Activated CD4-positive, alpha-beta T cell treated with anti-CD3 and anti-CD28 coated beads for 36 hours (primary cell): ENCODE data around the gene SPTB. TPM values are rescaled to one million over a fixed set of nuclear protein-coding genes. Genes with fewer than 3 reads are reported as not detected.
A peak's percentile ranks its signal among the peaks of the same experiment; 100 is the strongest.

Experiments
- ATAC-seq: fragments of 200-7000 bp; cut with Tn5 transposase; one replicate; pipeline ENCODE4 v1.10.0; 2021; ENCODE audit warnings: mild to moderate bottlenecking, moderate library complexity
- CTCF ChIA-PET: fragments of 350-600 bp; sonication (Branson Sonifier 250); formaldehyde crosslinking; loops from one replicate; lab custom pipeline; 2021; ENCODE audit warnings: antibody characterized with exemption; lab: Charles Lee
- POLR2A ChIA-PET: fragments of 350-600 bp; sonication (Branson Sonifier 250); formaldehyde crosslinking; loops from one replicate; lab custom pipeline; 2021; ENCODE audit warnings: antibody characterized with exemption, inconsistent platforms; lab: Charles Lee
- DNase-seq: peaks from one replicate; pipeline ENCODE4 v3.0.0-alpha.2; 2020
- H3K27ac Mint-ChIP-seq: one replicate; pipeline ENCODE4 v1.8.0; 2021; ENCODE audit warnings: mixed read lengths
- H3K27me3 Mint-ChIP-seq: one replicate; pipeline ENCODE4 v1.8.0; 2021; ENCODE audit warnings: mixed read lengths
- H3K36me3 Mint-ChIP-seq: one replicate; pipeline ENCODE4 v1.8.0; 2021; ENCODE audit warnings: low read depth, mixed read lengths
- H3K4me1 Mint-ChIP-seq: one replicate; pipeline ENCODE4 v1.8.0; 2021; ENCODE audit warnings: mixed read lengths
- H3K4me3 Mint-ChIP-seq: one replicate; pipeline ENCODE4 v1.8.0; 2021; ENCODE audit warnings: mild to moderate bottlenecking, moderate library complexity, mixed read lengths
- H3K9me3 Mint-ChIP-seq: one replicate; pipeline ENCODE4 v1.8.0; 2021; ENCODE audit warnings: low read depth, mixed read lengths
- intact Hi-C, 2 experiments: fragments of 100-400 bp; cut with DNase I in 1 of 2; cut with micrococcal nuclease in 1 of 2; formaldehyde crosslinking; loops; one replicate each; pipeline versions ENCODE4 v1.14.2 to v1.15.1; 2022 to 2024; cut with DNase I, micrococcal nuclease
- total RNA-seq, 2 experiments: library from RNA; stranded (reverse); gene quantifications; one replicate each; pipeline ENCODE4 v1.2.3, GENCODE V29; 2021

The SPTB gene
- total RNA-seq, 2 experiments from 2014 or later: 0.32 to 0.60 TPM

GRCh38 chr14:64707661-64708060, 172.0 kb downstream of the SPTB start:
- Mint-ChIP-seq H3K9me3 (peaks cover 2% of the 10 kb centered on the region), H3K4me3 (no peak overlapping the region), H3K27me3 (peaks cover 32% of the 10 kb centered on the region), H3K4me1 (peaks cover 41% of the 10 kb centered on the region), H3K27ac (peak overlapping the region; percentile 26), H3K36me3 (no peaks in the 10 kb centered on the region)
- intact Hi-C loops: no loop called here
- POLR2A ChIA-PET: no interaction called here
- peak; percentile 37 for ATAC-seq
- DNase-seq: peak; percentile 27
- CTCF ChIA-PET: no interaction called here

- H3K27me3 Mint-ChIP-seq: peaks cover 35% of the 10 kb centered on the region
- no peak overlapping the region for H3K4me3 Mint-ChIP-seq
- H3K36me3 Mint-ChIP-seq: no peaks in the 10 kb centered on the region
- intact Hi-C loops: no loop called here
- peaks cover 43% of the 10 kb centered on the region for H3K4me1 Mint-ChIP-seq
- H3K9me3 Mint-ChIP-seq: no peaks in the 10 kb centered on the region
- CTCF ChIA-PET: interaction anchor here (0.9 kb wide), 1 partner anchor 46 kb away, joined by 4 read pairs; no protein-coding TSS in a partner anchor
- no peak overlapping the region for H3K27ac Mint-ChIP-seq
- POLR2A ChIA-PET: no interaction called here
- no peak for DNase-seq
- no peak for ATAC-seq
These were observed 173.0 kb downstream of the SPTB start for GRCh38 chr14:64706593-64707193.

DNA sequence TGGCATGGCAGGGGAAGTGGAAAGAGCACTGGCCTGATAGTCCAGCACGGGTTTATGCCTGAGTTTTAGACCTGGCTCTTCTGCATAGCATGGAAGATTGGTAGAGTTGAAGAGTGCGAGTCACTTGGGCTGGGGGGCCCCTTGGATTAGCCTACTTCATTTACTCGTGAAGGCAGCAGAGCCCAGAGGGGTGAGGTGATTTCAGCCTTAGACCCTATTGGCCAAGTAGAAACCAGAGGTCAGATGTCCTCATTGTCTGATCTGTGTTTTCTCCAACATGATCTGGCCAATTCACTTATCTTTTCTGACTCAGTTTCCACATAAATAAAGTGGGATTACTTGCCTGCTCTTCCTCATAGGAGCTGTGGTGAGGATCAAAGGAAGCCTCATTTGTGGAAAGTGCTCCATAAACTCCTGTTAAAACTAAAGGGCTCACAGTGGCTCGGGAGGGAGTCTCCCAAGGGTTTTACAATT, 173.6 kb downstream of the SPTB start:
- CTCF ChIA-PET: interaction anchor here (1.3 kb wide), 1 partner anchor 17 kb away, joined by 7 read pairs; no protein-coding TSS in a partner anchor
- Mint-ChIP-seq H3K36me3 (no peaks in the 10 kb centered on the region), H3K4me1 (peaks cover 43% of the 10 kb centered on the region), H3K27ac (no peak overlapping the region), H3K27me3 (peaks cover 37% of the 10 kb centered on the region), H3K9me3 (no peaks in the 10 kb centered on the region), H3K4me3 (no peak overlapping the region)
- POLR2A ChIA-PET: no interaction called here
- intact Hi-C loops: no loop called here
- ATAC-seq (no peak), DNase-seq (no peak)

- Mint-ChIP-seq H3K27ac (peak overlapping the region; percentile 6), H3K27me3 (peaks cover 40% of the 10 kb centered on the region), H3K4me3 (peak overlapping the region; percentile 71), H3K9me3 (no peaks in the 10 kb centered on the region), H3K36me3 (no peaks in the 10 kb centered on the region), H3K4me1 (peaks cover 41% of the 10 kb centered on the region)
- CTCF ChIA-PET: interaction anchor here (0.7 to 1.3 kb wide), 4 partner anchors 13 to 59 kb away, joined by 3 to 7 read pairs (median 3); no protein-coding TSS in a partner anchor
- POLR2A ChIA-PET: interaction anchor here (0.6 kb wide), 1 partner anchor 157 kb away, joined by 3 read pairs; no protein-coding TSS in a partner anchor
- intact Hi-C loops: no loop called here
- ATAC-seq: no peak
- DNase-seq: peak; percentile 30
These were observed 174.2 kb downstream of the SPTB start for GRCh38 chr14:64705381-64706118.

GRCh38 chr14:64704743-64705380, 174.8 kb downstream of the SPTB start:
- H3K27ac Mint-ChIP-seq: peak overlapping the region; percentile 6
- no peaks in the 10 kb centered on the region for H3K36me3 Mint-ChIP-seq
- H3K27me3 Mint-ChIP-seq: peaks cover 44% of the 10 kb centered on the region
- peaks cover 43% of the 10 kb centered on the region for H3K4me1 Mint-ChIP-seq
- intact Hi-C loops: no loop called here
- DNase-seq (peak; percentile 25), ATAC-seq (no peak)
- no peaks in the 10 kb centered on the region for H3K9me3 Mint-ChIP-seq
- peak overlapping the region; percentile 71 for H3K4me3 Mint-ChIP-seq
- POLR2A ChIA-PET: interaction anchor here (0.6 to 0.7 kb wide), 2 partner anchors 158 to 476 kb away, joined by 3 read pairs; no protein-coding TSS in a partner anchor
- CTCF ChIA-PET: interaction anchor here (0.7 to 1.5 kb wide), 5 partner anchors 10 to 60 kb away, joined by 3 to 7 read pairs (median 3); no protein-coding TSS in a partner anchor

GRCh38 chr14:64704143-64704742, 175.5 kb downstream of the SPTB start, which contains the start of gene PLEKHG3:
Gene PLEKHG3, plus strand, starts transcription at chr14:64704424. Its CDS starts 23,208 bp downstream, at chr14:64727632.
- ATAC-seq (peak; percentile 30), DNase-seq (peak; percentile 54)
- ChIA-PET CTCF (interaction anchor here (0.5 to 1.5 kb wide), 5 partner anchors 10 to 774 kb away, joined by 3 to 4 read pairs (median 4); no protein-coding TSS in a partner anchor), POLR2A (interaction anchor here (0.7 kb wide), 1 partner anchor 477 kb away, joined by 3 read pairs; no protein-coding TSS in a partner anchor)
- H3K4me1 Mint-ChIP-seq: peaks cover 41% of the 10 kb centered on the region
- H3K4me3 Mint-ChIP-seq: peak within 1 kb of the TSS; percentile 71
- no peaks in the 10 kb centered on the region for H3K9me3 Mint-ChIP-seq
- H3K27me3 Mint-ChIP-seq: peaks cover 42% of the 10 kb centered on the region
- intact Hi-C loops: no loop called here
- H3K36me3 Mint-ChIP-seq: no peaks in the 10 kb centered on the region
- H3K27ac Mint-ChIP-seq: peak within 1 kb of the TSS; percentile 6

DNA sequence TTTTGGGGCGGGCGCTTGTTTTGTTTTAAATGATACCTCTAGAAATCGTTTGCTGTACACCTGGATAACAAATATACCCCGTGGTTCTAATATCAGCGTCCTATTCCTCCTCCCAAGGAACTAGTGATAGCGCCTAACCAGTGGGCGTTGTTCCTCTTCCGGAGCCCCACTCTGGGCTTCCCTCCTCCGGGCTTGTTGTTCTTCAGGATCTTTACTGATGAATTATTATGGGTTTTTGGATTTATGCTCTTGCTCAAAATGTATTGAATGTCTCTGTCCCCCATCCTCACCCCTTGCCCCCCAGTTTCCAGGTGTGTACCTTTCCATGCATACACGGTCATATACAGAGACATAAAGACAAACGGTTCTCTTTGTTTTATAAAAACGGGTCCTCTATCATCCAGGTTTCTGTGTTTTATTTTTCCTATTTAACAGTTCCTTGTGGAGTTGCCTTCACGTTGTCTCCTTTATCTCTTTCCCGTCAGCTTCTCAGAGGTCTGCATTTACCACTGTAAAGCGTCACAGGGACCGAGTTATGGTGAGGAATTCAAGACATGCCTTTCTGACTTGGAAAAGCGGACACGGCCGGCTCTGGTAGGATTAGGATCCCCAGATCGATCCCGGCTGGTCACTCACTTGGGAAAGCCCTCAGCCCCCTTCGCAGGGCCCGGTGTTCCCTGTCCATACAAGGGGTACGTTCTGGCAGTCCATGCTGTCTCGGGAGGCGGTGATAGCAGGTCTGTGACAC, 176.1 kb downstream of the SPTB start:
- ATAC-seq: no peak
- Mint-ChIP-seq H3K4me1 (peaks cover 39% of the 10 kb centered on the region), H3K27ac (no peak overlapping the region), H3K4me3 (peak overlapping the region; percentile 71), H3K9me3 (no peaks in the 10 kb centered on the region), H3K27me3 (peaks cover 39% of the 10 kb centered on the region), H3K36me3 (no peaks in the 10 kb centered on the region)
- CTCF ChIA-PET: interaction anchor here (0.6 to 1.5 kb wide), 5 partner anchors 10 to 775 kb away, joined by 3 to 4 read pairs (median 3); no protein-coding TSS in a partner anchor
- intact Hi-C loops: no loop called here
- DNase-seq: no peak
- POLR2A ChIA-PET: no interaction called here

DNA sequence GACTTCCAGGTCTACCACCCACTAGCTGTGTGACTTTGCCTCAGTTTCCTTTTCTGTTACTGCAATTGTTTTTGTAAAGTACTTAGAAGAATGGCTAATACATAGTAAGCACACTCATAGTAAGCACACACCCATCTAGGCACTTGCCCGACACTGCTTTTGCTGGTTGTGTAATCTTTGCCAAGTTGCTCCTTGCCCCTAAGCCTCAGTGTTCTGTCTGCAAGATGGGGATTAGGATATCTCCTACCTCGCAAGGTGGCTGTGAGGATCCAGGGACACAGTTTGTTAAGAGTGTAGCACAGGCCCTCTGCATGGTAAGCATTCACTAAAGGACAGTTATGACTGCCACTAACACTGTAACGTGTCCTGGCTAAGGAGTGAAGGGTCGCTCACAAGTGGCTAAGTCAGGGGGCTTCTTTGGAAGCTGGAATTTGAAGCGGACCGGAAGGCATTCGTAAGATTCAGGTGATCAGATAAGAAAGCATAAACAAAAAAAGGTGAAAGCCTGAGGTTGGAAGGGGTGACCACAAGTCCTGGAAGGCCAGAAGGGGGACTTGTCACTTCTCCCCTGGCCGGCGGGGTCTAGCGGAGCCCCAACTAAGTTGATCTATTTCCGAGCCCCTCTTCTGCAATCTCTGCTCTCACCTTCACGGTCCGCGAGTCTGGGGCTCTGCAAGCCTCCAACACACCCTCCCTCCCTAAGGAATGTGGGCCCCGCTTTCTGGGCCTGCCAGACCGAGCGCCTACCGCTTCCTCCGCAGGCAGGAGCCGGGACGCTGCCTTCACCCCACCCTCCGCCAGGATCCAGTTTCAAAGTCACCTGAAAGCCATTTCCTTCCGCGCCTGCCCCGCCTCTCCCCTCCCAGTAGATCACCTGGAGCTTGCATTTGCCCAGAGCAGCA, 177.0 kb downstream of the SPTB start:
- no peaks in the 10 kb centered on the region for H3K9me3 Mint-ChIP-seq
- no peak overlapping the region for H3K27ac Mint-ChIP-seq
- DNase-seq (peak; percentile 32), ATAC-seq (no peak)
- ChIA-PET CTCF (interaction anchor here (0.7 to 1.5 kb wide), 3 partner anchors 9 to 62 kb away, joined by 3 to 4 read pairs (median 3); no protein-coding TSS in a partner anchor), POLR2A (no interaction called here)
- no peaks in the 10 kb centered on the region for H3K36me3 Mint-ChIP-seq
- H3K4me1 Mint-ChIP-seq: peaks cover 30% of the 10 kb centered on the region
- intact Hi-C loops: no loop called here
- peak overlapping the region; percentile 71 for H3K4me3 Mint-ChIP-seq
- H3K27me3 Mint-ChIP-seq: peaks cover 39% of the 10 kb centered on the region

DNA sequence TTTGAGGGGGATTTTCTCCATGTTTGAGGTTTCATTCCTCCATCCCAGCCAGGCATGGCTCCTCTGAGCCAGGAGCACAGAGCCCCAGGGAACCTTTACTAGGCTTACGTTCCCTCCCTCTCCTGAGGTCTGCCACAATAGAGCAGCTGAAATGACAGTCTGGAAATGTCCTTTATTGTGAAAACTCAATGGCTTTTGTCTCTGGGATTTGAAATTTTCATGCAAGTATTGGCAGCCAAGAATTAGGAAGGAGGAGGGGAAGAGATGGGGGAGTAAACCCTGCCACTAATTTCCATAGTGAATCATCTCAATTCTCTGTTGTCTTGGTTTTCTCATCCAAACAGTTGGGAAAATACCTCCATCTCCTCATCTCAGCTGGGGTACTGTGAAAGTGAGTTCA, 178.0 kb downstream of the SPTB start:
- no peaks in the 10 kb centered on the region for H3K9me3 Mint-ChIP-seq
- peaks cover 28% of the 10 kb centered on the region for H3K4me1 Mint-ChIP-seq
- H3K27me3 Mint-ChIP-seq: peaks cover 35% of the 10 kb centered on the region
- ATAC-seq: no peak
- ChIA-PET CTCF (no interaction called here), POLR2A (no interaction called here)
- no peak overlapping the region for H3K4me3 Mint-ChIP-seq
- intact Hi-C loops: no loop called here
- no peak for DNase-seq
- H3K36me3 Mint-ChIP-seq: no peaks in the 10 kb centered on the region
- no peak overlapping the region for H3K27ac Mint-ChIP-seq
